ENCODE measurements around the gene LTF.

GRCh38 chr3:46455231-46456115 is 9.2 kb downstream of the LTF start:
- TF ChIP-seq ATF2 (tag by site-specific recombination; IDR thresholded peaks at IDR 0.05; ENCODE audit: low read depth) (no peak), CTCF (tag by site-specific recombination; IDR thresholded peaks at IDR 0.05) (no peak), ZFP41 (tag by site-specific recombination; IDR thresholded peaks at IDR 0.05; ENCODE audit: borderline replicate concordance) (no peak), ZBTB10 (tag by site-specific recombination; IDR thresholded peaks at IDR 0.05) (no peak), ZNF18 (tag by site-specific recombination; IDR thresholded peaks at IDR 0.05) (no peak), ZNF654 (tag by site-specific recombination; IDR thresholded peaks at IDR 0.05; ENCODE audit: low read depth) (no peak), ZNF121 (tag by site-specific recombination; IDR thresholded peaks at IDR 0.05) (no peak), GLI2 (tag by site-specific recombination; IDR thresholded peaks at IDR 0.05; ENCODE audit: borderline replicate concordance, low read depth) (no peak)
